PC-9 (cell line): ENCODE measurements around the gene CEP290. TPM values are rescaled to one million over a fixed set of nuclear protein-coding genes. Genes with fewer than 3 reads are reported as not detected.

Source experiments
- BruUV-seq: library from RNA; stranded (reverse); fragments of 400-500 nt; replicated peaks from 2 replicates; lab custom pipeline; 2021; lab: Mats Ljungman, UMichigan
- CTCF ChIA-PET: fragments of 300-600 bp; sonication (Branson Sonifier 250); formaldehyde crosslinking; loops from one replicate; lab custom pipeline; 2022; ENCODE audit warnings: antibody characterized with exemption; lab: Charles Lee
- POLR2A ChIA-PET: fragments of 300-600 bp; sonication (Branson Sonifier 250); formaldehyde crosslinking; loops from one replicate; lab custom pipeline; 2022; ENCODE audit warnings: antibody characterized with exemption; ENCODE audit not compliant: unreplicated experiment; lab: Charles Lee
- DNase-seq, 2 experiments: peaks; one replicate each; pipeline versions ENCODE4 v3.0.0 to v3.0.0-alpha.2; 2015 to 2022; ENCODE audit warnings: mixed read lengths in 1 of 2
- H2AFZ ChIP-seq: fragments of 200-600 bp; sonication (generic); 2 replicates; pipeline ENCODE4 v1.8.1; 2017; ENCODE audit warnings: antibody characterized with exemption
- H3F3A ChIP-seq: fragments of 200-600 bp; sonication (generic); 2 replicates; pipeline ENCODE4 v1.8.1; 2017; ENCODE audit warnings: antibody characterized with exemption, mild to moderate bottlenecking, low read depth; ENCODE audit not compliant: insufficient read depth
- H3K27ac ChIP-seq: fragments of 200-600 bp; sonication (generic); 2 replicates; pipeline ENCODE4 v1.6.1; 2016; ENCODE audit warnings: mixed run types
- H3K27me3 ChIP-seq: fragments of 200-600 bp; sonication (generic); 2 replicates; pipeline ENCODE4 v1.6.1; 2016; ENCODE audit warnings: low read depth, mixed run types; ENCODE audit not compliant: insufficient read depth
- H3K36me3 ChIP-seq: fragments of 200-600 bp; sonication (generic); 2 replicates; pipeline ENCODE4 v1.6.1; 2016; ENCODE audit warnings: low read depth, mixed run types
- H3K4me1 ChIP-seq: fragments of 200-600 bp; sonication (generic); replicated peaks from 2 replicates; pipeline ENCODE4 v1.6.1; 2016; ENCODE audit warnings: mixed run types; ENCODE audit not compliant: insufficient read depth
- H3K4me2 ChIP-seq: fragments of 200-600 bp; sonication (generic); 2 replicates; pipeline ENCODE4 v1.6.1; 2017; ENCODE audit warnings: mixed run types
- H3K4me3 ChIP-seq: fragments of 200-600 bp; sonication (generic); 2 replicates; pipeline ENCODE4 v1.6.1; 2016; ENCODE audit warnings: mixed run types
- H3K79me2 ChIP-seq: fragments of 200-600 bp; sonication (generic); 2 replicates; pipeline ENCODE4 v1.6.1; 2017; ENCODE audit warnings: low read depth, mixed run types
- H3K9me2 ChIP-seq: fragments of 200-600 bp; sonication (generic); 2 replicates; pipeline ENCODE4 v1.8.1; 2017; ENCODE audit warnings: mild to moderate bottlenecking; ENCODE audit not compliant: insufficient read depth
- H3K9me3 ChIP-seq: fragments of 200-600 bp; sonication (generic); 2 replicates; pipeline ENCODE4 v1.8.1; 2016; ENCODE audit warnings: low read depth; ENCODE audit not compliant: insufficient read depth
- H4K20me1 ChIP-seq: fragments of 200-600 bp; sonication (generic); 2 replicates; pipeline ENCODE4 v1.8.1; 2017; ENCODE audit not compliant: insufficient read depth
- EZH2 ChIP-seq: fragments of 200-600 bp; sonication (generic); IDR thresholded peaks from 2 replicates; pipeline ENCODE4 v1.8.0; 2017; ENCODE audit warnings: antibody characterized with exemption, low read depth
- intact Hi-C: fragments of 100-400 bp; cut with micrococcal nuclease; formaldehyde crosslinking; loops from one replicate; pipeline ENCODE4 v1.10.0; 2022; ENCODE audit not compliant: unreplicated experiment
- total RNA-seq: library from RNA; stranded (reverse); gene quantifications from 2 replicates; pipeline ENCODE4 v1.2.3, GENCODE V29; 2021
- TF ChIP-seq, protein P1 (sequence below): fragments of 200-600 bp; sonication (generic); conservative IDR thresholded peaks from 2 replicates; pipeline ENCODE4 v1.6.1; 2017; ENCODE audit warnings: mixed run types, antibody characterized with exemption, mild to moderate bottlenecking, moderate library complexity

Gene CEP290
- total RNA-seq, 1 experiment from 2014 or later = 21.9 TPM

- DNase-seq = no peak
- Histone ChIP-seq H3K4me3 (no peak overlapping the region), H3K9me3 (no peaks in the 10 kb centered on the region), H3K36me3 (peaks cover 6% of the 10 kb centered on the region; the same call in 1 of the 2 replicates), H3K9me2 (no peaks in the 10 kb centered on the region; the same call in 1 of the 2 replicates), H4K20me1 (no peaks in the 10 kb centered on the region), H3K79me2 (no peaks in the 10 kb centered on the region), H3K4me1 (no peaks in the 10 kb centered on the region), H3K27ac (no peak overlapping the region), H2AFZ (no peak overlapping the region), H3K27me3 (no peaks in the 10 kb centered on the region), H3K4me2 (no peak overlapping the region), H3F3A (no peaks in the 10 kb centered on the region)
- intact Hi-C loops = no loop called here
- ChIA-PET CTCF (no interaction called here), POLR2A (interaction anchor here (0.6 kb wide), 1 partner anchor 44 kb away, joined by 30 read pairs; no protein-coding TSS in a partner anchor)
- TF ChIP-seq, protein P1, sequence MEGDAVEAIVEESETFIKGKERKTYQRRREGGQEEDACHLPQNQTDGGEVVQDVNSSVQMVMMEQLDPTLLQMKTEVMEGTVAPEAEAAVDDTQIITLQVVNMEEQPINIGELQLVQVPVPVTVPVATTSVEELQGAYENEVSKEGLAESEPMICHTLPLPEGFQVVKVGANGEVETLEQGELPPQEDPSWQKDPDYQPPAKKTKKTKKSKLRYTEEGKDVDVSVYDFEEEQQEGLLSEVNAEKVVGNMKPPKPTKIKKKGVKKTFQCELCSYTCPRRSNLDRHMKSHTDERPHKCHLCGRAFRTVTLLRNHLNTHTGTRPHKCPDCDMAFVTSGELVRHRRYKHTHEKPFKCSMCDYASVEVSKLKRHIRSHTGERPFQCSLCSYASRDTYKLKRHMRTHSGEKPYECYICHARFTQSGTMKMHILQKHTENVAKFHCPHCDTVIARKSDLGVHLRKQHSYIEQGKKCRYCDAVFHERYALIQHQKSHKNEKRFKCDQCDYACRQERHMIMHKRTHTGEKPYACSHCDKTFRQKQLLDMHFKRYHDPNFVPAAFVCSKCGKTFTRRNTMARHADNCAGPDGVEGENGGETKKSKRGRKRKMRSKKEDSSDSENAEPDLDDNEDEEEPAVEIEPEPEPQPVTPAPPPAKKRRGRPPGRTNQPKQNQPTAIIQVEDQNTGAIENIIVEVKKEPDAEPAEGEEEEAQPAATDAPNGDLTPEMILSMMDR = no peak
- no peak for TF ChIP-seq EZH2
- no TSS peak for BruUV-seq
Measured at GRCh38 chr12:88166179-88166578, 24.3 kb upstream of the CEP290 start.

DNA sequence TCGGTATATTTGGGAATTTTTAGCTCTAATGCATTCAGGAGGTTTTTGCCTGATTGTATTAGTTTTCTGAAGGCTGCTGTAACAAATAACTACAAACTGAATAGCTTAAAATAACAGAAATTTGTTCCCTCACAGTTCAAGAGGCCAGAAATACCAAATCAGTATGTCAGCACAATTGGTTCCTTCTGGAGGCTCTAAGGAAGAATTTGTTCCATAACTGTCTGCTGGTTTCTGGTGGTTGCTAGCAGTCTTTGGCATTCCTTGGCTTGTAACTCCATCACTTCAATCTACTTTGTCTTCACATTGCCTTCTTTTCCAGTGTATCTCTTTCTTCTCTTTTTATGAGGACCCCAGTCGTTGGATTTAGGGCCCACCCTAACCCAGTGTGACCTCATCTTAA, 21.5 kb upstream of the CEP290 start:
- peaks cover 6% of the 10 kb centered on the region; the same call in 1 of the 2 replicates for H3K36me3 ChIP-seq
- no peak overlapping the region for H3K4me2 ChIP-seq
- no peak overlapping the region for H3K4me3 ChIP-seq
- ChIA-PET CTCF (no interaction called here), POLR2A (no interaction called here)
- TF ChIP-seq EZH2 = no peak
- TF ChIP-seq, protein P1 = no peak
- H3K27me3 ChIP-seq = no peaks in the 10 kb centered on the region
- no peaks in the 10 kb centered on the region for H3K4me1 ChIP-seq
- H3F3A ChIP-seq = no peaks in the 10 kb centered on the region
- BruUV-seq = no TSS peak
- H2AFZ ChIP-seq = no peak overlapping the region
- intact Hi-C loops = no loop called here
- H3K9me2 ChIP-seq = no peaks in the 10 kb centered on the region
- H3K27ac ChIP-seq = no peak overlapping the region
- H4K20me1 ChIP-seq = no peaks in the 10 kb centered on the region
- no peaks in the 10 kb centered on the region for H3K79me2 ChIP-seq
- no peak for DNase-seq
- no peaks in the 10 kb centered on the region for H3K9me3 ChIP-seq

GRCh38 chr12:88156075-88156654, 14.3 kb upstream of the CEP290 start:
- ChIA-PET POLR2A (no interaction called here), CTCF (no interaction called here)
- Histone ChIP-seq H3F3A (no peaks in the 10 kb centered on the region), H4K20me1 (no peaks in the 10 kb centered on the region), H3K9me3 (no peaks in the 10 kb centered on the region), H3K4me3 (no peak overlapping the region), H3K9me2 (no peaks in the 10 kb centered on the region), H3K79me2 (no peaks in the 10 kb centered on the region), H2AFZ (no peak overlapping the region), H3K27me3 (no peaks in the 10 kb centered on the region), H3K27ac (no peak overlapping the region), H3K4me1 (no peaks in the 10 kb centered on the region), H3K36me3 (0 out of 2 replicates have a peak, but pooled peaks cover 9% of the 10 kb centered on the region), H3K4me2 (no peak overlapping the region)
- intact Hi-C loops = no loop called here
- BruUV-seq = no TSS peak
- TF ChIP-seq, protein P1 = no peak
- TF ChIP-seq EZH2 = no peak
- no peak for DNase-seq
